H1 (cell line): ENCODE results near the gene RNF20. TPM values are rescaled to one million over a fixed set of nuclear protein-coding genes. Genes with fewer than 3 reads are reported as not detected.

Experiments used
- JUN ChIP-seq: IDR thresholded peaks from 2 replicates; pipeline ENCODE4 v1.6.1; 2011; ENCODE audit warnings: low read depth, mild to moderate bottlenecking, improper control_type of control experiment, low read length
- RAD21 ChIP-seq, 2 experiments: IDR thresholded peaks in 1 of 2; conservative IDR thresholded peaks in 1 of 2; 2 replicates each; pipeline ENCODE4 v1.6.1; 2011; ENCODE audit warnings: low read depth in 2 of 2, low read length in 2 of 2, improper control_type of control experiment in 1 of 2, inconsistent platforms in 1 of 2, mild to moderate bottlenecking in 1 of 2, moderate library complexity in 1 of 2
- RXRA ChIP-seq: IDR thresholded peaks from 2 replicates; pipeline ENCODE4 v1.6.1; 2011; ENCODE audit warnings: low read depth, mild to moderate bottlenecking, low read length, moderate library complexity; ENCODE audit not compliant: insufficient read depth
- SP4 ChIP-seq: IDR thresholded peaks from 2 replicates; pipeline ENCODE4 v1.6.1; 2012; ENCODE audit warnings: low read length, inconsistent platforms
- TAF1 ChIP-seq: IDR thresholded peaks from 2 replicates; pipeline ENCODE4 v1.6.1; 2011; ENCODE audit warnings: mild to moderate bottlenecking, low read depth, low read length
- ZNF274 ChIP-seq: IDR thresholded peaks from 2 replicates; pipeline ENCODE4 v1.7.0; 2012; ENCODE audit warnings: low read length, borderline replicate concordance; ENCODE audit errors: extremely low read depth
- polyA plus RNA-seq, 7 experiments: library from polyadenylated mRNA; depleted of rRNA in 3 of 7; stranded (reverse) in 5 of 7; unstranded in 2 of 7; fragments of >200 nt in 5 of 7; fragments of 200-250 nt in 2 of 7; gene quantifications; 1 replicate in 5 of 7; 2 replicates in 1 of 7; 4 replicates in 1 of 7; pipeline versions ENCODE4 v1.2.1 to v1.2.3, GENCODE V29; 2011 to 2013; ENCODE audit warnings: missing spikeins in 2 of 7, mixed read lengths in 2 of 7
- total RNA-seq: library from RNA; stranded (reverse); fragmentation: NEBNext Ultra II Directional; extraction: Animal tissue kit (Norgen Biotek cat#: 25700); gene quantifications from 2 replicates; pipeline ENCODE4 v1.2.1, GENCODE V29; 2021

The RNF20 gene
- total and polyA plus RNA-seq, 2 of the 8 experiments (the other 6 are each of a cell fraction or from before 2014, with no cell fraction given) = 9.4 to 65.2 TPM

DNA sequence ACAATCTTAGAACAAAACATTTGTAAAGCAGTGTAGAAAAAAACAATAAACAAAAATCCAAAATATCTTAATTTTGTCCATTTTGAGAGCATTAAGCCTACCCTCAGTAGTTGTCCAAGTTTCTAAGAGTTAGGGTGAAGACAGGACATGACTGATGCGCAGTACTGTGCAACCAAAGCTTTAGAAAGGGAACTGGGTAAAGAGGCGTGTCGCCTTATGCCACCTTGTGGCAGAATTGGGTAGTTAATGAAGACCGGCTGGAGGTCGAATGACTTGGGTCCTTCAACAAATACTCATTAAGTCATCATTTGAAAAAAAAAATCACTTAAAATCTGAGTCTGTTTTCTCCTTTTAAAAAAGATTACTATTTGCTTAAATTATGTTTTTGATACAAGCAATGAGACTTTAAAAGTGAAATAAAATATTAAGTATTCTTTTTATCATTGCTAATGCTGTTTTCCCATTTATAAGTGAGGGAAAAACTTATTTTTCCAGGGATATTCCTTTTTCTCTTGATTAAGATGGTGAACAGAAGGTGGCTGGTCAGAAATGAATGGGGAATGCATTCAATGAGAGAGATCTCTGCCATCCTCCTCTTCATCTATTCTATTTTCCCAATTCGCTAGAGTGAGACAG, 3.5 kb upstream of the RNF20 start (continued):
- TF ChIP-seq TAF1 = no peak
- TF ChIP-seq ZNF274 = no peak
- TF ChIP-seq RXRA = no peak
- no peak for TF ChIP-seq SP4
- TF ChIP-seq RAD21 (IDR thresholded peaks at IDR 0.05 in 1 of 2, conservative IDR thresholded peaks at IDR 0.05 in 1 of 2; ENCODE audit: low read depth in 2 of 2, low read length in 2 of 2) = peak; percentile 82 to 85
- no peak for TF ChIP-seq JUN
